SK-N-SH treated with all-trans-retinoic acid at 6 μM for 48 hours (cell line): ENCODE measurements around the gene RNF115.

Experiments used
- ATAC-seq: fragments of 200-7000 bp; cut with Tn5 transposase; 3 replicates; pipeline ENCODE4 v1.9.1; 2020; ENCODE audit warnings: mild to moderate bottlenecking, moderate library complexity
- ARNTL ChIP-seq: fragments of 450-650 bp; formaldehyde crosslinking; IDR thresholded peaks from 2 replicates; pipeline ENCODE4 v1.5.0; 2020; ENCODE audit warnings: low read depth, mild to moderate bottlenecking, moderate library complexity, borderline replicate concordance
- BACH2 ChIP-seq: fragments of 250-450 bp; sonication (Bioruptor Pico); IDR thresholded peaks from 2 replicates; pipeline ENCODE4 v1.9.0; 2021; ENCODE audit warnings: mild to moderate bottlenecking, borderline replicate concordance
- CSDC2 ChIP-seq: fragments of 250-450 bp; sonication (Bioruptor Pico); IDR thresholded peaks from 2 replicates; pipeline ENCODE4 v1.5.0; 2020; ENCODE audit warnings: mild to moderate bottlenecking, moderate library complexity
- ESRRG ChIP-seq: fragments of 250-450 bp; sonication (Bioruptor Pico); IDR thresholded peaks from 2 replicates; pipeline ENCODE4 v1.6.1; 2021; ENCODE audit warnings: mild to moderate bottlenecking
- GLIS3 ChIP-seq: fragments of 250-450 bp; sonication (Bioruptor Pico); IDR thresholded peaks from 2 replicates; pipeline ENCODE4 v1.5.0; 2020; ENCODE audit warnings: mild to moderate bottlenecking, moderate library complexity
- ISL1 ChIP-seq: fragments of 250-450 bp; sonication (Bioruptor Pico); IDR thresholded peaks from 2 replicates; pipeline ENCODE4 v2.1.2; 2022; ENCODE audit warnings: mild to moderate bottlenecking, moderate library complexity
- OSR1 ChIP-seq: fragments of 250-450 bp; sonication (Bioruptor Pico); IDR thresholded peaks from 2 replicates; pipeline ENCODE4 v1.8.0; 2022; ENCODE audit warnings: moderate library complexity, mild to moderate bottlenecking, inconsistent platforms
- PPARA ChIP-seq: fragments of 250-450 bp; sonication (Bioruptor Pico); IDR thresholded peaks from 2 replicates; pipeline ENCODE4 v1.5.0; 2020; ENCODE audit warnings: mild to moderate bottlenecking, borderline replicate concordance
- RARB ChIP-seq: fragments of 250-450 bp; sonication (Bioruptor Pico); IDR thresholded peaks from 2 replicates; pipeline ENCODE4 v1.8.0; 2021; ENCODE audit warnings: mild to moderate bottlenecking, moderate library complexity
- SNAI2 ChIP-seq: fragments of 250-450 bp; sonication (Bioruptor Pico); IDR thresholded peaks from 2 replicates; pipeline ENCODE4 v1.5.0; 2020; ENCODE audit warnings: mild to moderate bottlenecking, moderate library complexity
- TCF4 ChIP-seq: fragments of 250-450 bp; sonication (Bioruptor Pico); IDR thresholded peaks from 2 replicates; pipeline ENCODE4 v1.8.0; 2021; ENCODE audit warnings: mild to moderate bottlenecking, moderate library complexity, borderline replicate concordance
- TOX ChIP-seq: fragments of 250-450 bp; sonication (Bioruptor Pico); IDR thresholded peaks from 2 replicates; pipeline ENCODE4 v1.8.0; 2021; ENCODE audit warnings: mild to moderate bottlenecking, moderate library complexity, borderline replicate concordance
- TSHZ2 ChIP-seq: fragments of 250-450 bp; sonication (Bioruptor Pico); IDR thresholded peaks from 2 replicates; pipeline ENCODE4 v1.5.0; 2020; ENCODE audit warnings: mild to moderate bottlenecking, moderate library complexity
- ZFP3 ChIP-seq: fragments of 250-450 bp; sonication (Bioruptor Pico); IDR thresholded peaks from 2 replicates; pipeline ENCODE4 v1.5.0; 2020; ENCODE audit warnings: mild to moderate bottlenecking, moderate library complexity
- ZFP30 ChIP-seq: fragments of 450-650 bp; formaldehyde crosslinking; IDR thresholded peaks from 2 replicates; pipeline ENCODE4 v1.5.0; 2022; ENCODE audit warnings: mild to moderate bottlenecking, moderate library complexity
- ZNF565 ChIP-seq: fragments of 450-650 bp; formaldehyde crosslinking; conservative IDR thresholded peaks from 2 replicates; pipeline ENCODE4 v1.5.0; 2020; ENCODE audit warnings: low read depth, mild to moderate bottlenecking, moderate library complexity
- ZNF70 ChIP-seq: fragments of 450-650 bp; formaldehyde crosslinking; IDR thresholded peaks from 2 replicates; pipeline ENCODE4 v1.5.0; 2020; ENCODE audit warnings: mild to moderate bottlenecking, moderate library complexity
- ZNF8 ChIP-seq: fragments of 450-650 bp; formaldehyde crosslinking; IDR thresholded peaks from 2 replicates; pipeline ENCODE4 v1.5.0; 2020; ENCODE audit warnings: mild to moderate bottlenecking, moderate library complexity
- TF ChIP-seq, protein P1 (sequence below): fragments of 250-450 bp; sonication (Bioruptor Pico); IDR thresholded peaks from 2 replicates; pipeline ENCODE4 v1.5.1; 2020; ENCODE audit warnings: low read depth, mild to moderate bottlenecking, moderate library complexity
- TF ChIP-seq, protein P2 (sequence below): fragments of 250-450 bp; sonication (Bioruptor Pico); IDR thresholded peaks from 2 replicates; pipeline ENCODE4 v1.5.1; 2021; ENCODE audit warnings: mild to moderate bottlenecking, moderate library complexity
- TF ChIP-seq, protein P3 (sequence below): fragments of 250-450 bp; sonication (Bioruptor Pico); IDR thresholded peaks from 2 replicates; pipeline ENCODE4 v1.8.0; 2020; ENCODE audit warnings: mild to moderate bottlenecking, moderate library complexity, borderline replicate concordance
- TF ChIP-seq, protein P4 (sequence below): fragments of 250-450 bp; sonication (Bioruptor Pico); IDR thresholded peaks from 2 replicates; pipeline ENCODE4 v1.8.0; 2021; ENCODE audit warnings: low read depth, mild to moderate bottlenecking, moderate library complexity, borderline replicate concordance

Gene RNF115

GRCh38 chr1:145710291-145711027, 113.4 kb downstream of the RNF115 start:
- TF ChIP-seq ESRRG (CRISPR knock-in tag) (no peak), ZFP3 (CRISPR knock-in tag) (no peak), ZFP30 (no peak), OSR1 (CRISPR knock-in tag) (no peak), ISL1 (CRISPR knock-in tag) (no peak), ARNTL (no peak), ZNF565 (CRISPR knock-in tag) (no peak), TCF4 (CRISPR knock-in tag) (no peak), GLIS3 (CRISPR knock-in tag) (no peak), SNAI2 (CRISPR knock-in tag) (no peak), PPARA (CRISPR knock-in tag) (no peak)
- TF ChIP-seq, protein P1, sequence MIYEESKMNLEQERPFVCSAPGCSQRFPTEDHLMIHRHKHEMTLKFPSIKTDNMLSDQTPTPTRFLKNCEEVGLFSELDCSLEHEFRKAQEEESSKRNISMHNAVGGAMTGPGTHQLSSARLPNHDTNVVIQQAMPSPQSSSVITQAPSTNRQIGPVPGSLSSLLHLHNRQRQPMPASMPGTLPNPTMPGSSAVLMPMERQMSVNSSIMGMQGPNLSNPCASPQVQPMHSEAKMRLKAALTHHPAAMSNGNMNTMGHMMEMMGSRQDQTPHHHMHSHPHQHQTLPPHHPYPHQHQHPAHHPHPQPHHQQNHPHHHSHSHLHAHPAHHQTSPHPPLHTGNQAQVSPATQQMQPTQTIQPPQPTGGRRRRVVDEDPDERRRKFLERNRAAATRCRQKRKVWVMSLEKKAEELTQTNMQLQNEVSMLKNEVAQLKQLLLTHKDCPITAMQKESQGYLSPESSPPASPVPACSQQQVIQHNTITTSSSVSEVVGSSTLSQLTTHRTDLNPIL (CRISPR knock-in tag), result no peak
- TF ChIP-seq, protein P2, sequence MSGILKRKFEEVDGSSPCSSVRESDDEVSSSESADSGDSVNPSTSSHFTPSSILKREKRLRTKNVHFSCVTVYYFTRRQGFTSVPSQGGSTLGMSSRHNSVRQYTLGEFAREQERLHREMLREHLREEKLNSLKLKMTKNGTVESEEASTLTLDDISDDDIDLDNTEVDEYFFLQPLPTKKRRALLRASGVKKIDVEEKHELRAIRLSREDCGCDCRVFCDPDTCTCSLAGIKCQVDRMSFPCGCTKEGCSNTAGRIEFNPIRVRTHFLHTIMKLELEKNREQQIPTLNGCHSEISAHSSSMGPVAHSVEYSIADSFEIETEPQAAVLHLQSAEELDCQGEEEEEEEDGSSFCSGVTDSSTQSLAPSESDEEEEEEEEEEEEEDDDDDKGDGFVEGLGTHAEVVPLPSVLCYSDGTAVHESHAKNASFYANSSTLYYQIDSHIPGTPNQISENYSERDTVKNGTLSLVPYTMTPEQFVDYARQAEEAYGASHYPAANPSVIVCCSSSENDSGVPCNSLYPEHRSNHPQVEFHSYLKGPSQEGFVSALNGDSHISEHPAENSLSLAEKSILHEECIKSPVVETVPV, result no peak
- TF ChIP-seq, protein P3, sequence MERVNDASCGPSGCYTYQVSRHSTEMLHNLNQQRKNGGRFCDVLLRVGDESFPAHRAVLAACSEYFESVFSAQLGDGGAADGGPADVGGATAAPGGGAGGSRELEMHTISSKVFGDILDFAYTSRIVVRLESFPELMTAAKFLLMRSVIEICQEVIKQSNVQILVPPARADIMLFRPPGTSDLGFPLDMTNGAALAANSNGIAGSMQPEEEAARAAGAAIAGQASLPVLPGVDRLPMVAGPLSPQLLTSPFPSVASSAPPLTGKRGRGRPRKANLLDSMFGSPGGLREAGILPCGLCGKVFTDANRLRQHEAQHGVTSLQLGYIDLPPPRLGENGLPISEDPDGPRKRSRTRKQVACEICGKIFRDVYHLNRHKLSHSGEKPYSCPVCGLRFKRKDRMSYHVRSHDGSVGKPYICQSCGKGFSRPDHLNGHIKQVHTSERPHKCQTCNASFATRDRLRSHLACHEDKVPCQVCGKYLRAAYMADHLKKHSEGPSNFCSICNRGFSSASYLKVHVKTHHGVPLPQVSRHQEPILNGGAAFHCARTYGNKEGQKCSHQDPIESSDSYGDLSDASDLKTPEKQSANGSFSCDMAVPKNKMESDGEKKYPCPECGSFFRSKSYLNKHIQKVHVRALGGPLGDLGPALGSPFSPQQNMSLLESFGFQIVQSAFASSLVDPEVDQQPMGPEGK (CRISPR knock-in tag), result no peak
- TF ChIP-seq, protein P4, sequence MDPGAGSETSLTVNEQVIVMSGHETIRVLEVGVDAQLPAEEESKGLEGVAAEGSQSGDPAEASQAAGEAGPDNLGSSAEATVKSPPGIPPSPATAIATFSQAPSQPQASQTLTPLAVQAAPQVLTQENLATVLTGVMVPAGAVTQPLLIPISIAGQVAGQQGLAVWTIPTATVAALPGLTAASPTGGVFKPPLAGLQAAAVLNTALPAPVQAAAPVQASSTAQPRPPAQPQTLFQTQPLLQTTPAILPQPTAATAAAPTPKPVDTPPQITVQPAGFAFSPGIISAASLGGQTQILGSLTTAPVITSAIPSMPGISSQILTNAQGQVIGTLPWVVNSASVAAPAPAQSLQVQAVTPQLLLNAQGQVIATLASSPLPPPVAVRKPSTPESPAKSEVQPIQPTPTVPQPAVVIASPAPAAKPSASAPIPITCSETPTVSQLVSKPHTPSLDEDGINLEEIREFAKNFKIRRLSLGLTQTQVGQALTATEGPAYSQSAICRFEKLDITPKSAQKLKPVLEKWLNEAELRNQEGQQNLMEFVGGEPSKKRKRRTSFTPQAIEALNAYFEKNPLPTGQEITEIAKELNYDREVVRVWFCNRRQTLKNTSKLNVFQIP (CRISPR knock-in tag), result no peak
- TF ChIP-seq, all 23 proteins: peak for 0
- ATAC-seq, result no peak

- TF ChIP-seq ARNTL (no peak), CSDC2 (CRISPR knock-in tag) (no peak), TCF4 (CRISPR knock-in tag) (no peak), SNAI2 (CRISPR knock-in tag) (no peak), PPARA (CRISPR knock-in tag) (no peak), OSR1 (CRISPR knock-in tag) (no peak), RARB (CRISPR knock-in tag) (no peak), ZNF565 (CRISPR knock-in tag) (no peak), ZNF8 (CRISPR knock-in tag) (no peak), ZFP3 (CRISPR knock-in tag) (no peak), ISL1 (CRISPR knock-in tag) (no peak), ZNF70 (no peak), GLIS3 (CRISPR knock-in tag) (no peak), BACH2 (CRISPR knock-in tag) (no peak), TOX (CRISPR knock-in tag) (no peak), ZFP30 (no peak), TSHZ2 (CRISPR knock-in tag) (no peak)
- TF ChIP-seq, protein P1 (CRISPR knock-in tag), result no peak
- TF ChIP-seq, protein P4 (CRISPR knock-in tag), result no peak
- TF ChIP-seq, protein P2, result no peak
- no peak; the same call in 2 of the 3 replicates for ATAC-seq
These were observed 115.8 kb downstream of the RNF115 start for GRCh38 chr1:145708063-145708462.
